Amniotic epithelial cell (primary cell): ENCODE results near the gene C15orf39.

Source experiments
- DNase-seq: peaks from one replicate; pipeline ENCODE4 v3.0.0-alpha.2; 2010; ENCODE audit warnings: low read depth

C15orf39 gene

GRCh38 chr15:75197062-75197630, 4.5 kb upstream of the C15orf39 start:
- no peak for DNase-seq

DNA sequence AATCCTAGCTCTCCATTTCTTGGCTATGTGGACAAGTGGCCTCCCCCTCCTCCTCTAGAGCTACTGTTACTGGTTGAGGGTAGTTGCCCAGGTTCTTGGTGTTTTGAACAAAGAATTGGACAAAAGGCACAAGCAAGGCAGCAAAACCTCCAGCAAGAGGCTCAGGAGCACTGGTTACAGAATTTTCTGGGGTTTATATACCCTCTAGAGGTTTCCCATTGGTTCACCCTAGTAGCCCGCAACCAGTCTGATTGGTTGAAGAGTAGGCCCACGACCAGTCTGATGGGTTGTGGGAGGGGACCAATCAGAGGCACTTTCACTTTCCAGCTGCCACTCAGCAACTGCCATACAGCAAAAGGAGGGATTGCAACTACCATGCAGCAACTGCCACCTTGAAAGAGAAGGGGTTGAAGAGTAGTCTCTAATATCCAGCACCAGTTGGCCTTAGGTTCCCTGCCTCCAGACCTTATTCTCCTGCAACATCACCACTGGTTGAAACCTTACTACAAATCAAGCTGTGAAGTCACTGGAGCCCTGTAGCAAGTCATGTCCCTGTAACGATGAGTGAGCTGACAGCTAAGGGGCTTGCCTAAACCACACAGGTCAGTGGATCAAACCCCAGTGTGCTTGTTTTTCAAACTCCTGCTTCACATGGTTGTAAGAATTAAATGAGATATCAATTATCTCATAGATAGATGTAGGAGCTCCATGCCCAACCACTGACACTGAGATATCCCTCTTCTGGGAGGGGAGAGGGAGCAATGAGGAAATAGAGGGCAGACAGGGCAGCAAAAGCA, 2.9 kb upstream of the C15orf39 start:
- peak; percentile 71 for DNase-seq

GRCh38 chr15:75199357-75199940, 2.2 kb upstream of the C15orf39 start:
- DNase-seq: no peak

- DNase-seq: no peak
These were observed 1.3 kb upstream of the C15orf39 start for GRCh38 chr15:75200391-75200764.

DNA sequence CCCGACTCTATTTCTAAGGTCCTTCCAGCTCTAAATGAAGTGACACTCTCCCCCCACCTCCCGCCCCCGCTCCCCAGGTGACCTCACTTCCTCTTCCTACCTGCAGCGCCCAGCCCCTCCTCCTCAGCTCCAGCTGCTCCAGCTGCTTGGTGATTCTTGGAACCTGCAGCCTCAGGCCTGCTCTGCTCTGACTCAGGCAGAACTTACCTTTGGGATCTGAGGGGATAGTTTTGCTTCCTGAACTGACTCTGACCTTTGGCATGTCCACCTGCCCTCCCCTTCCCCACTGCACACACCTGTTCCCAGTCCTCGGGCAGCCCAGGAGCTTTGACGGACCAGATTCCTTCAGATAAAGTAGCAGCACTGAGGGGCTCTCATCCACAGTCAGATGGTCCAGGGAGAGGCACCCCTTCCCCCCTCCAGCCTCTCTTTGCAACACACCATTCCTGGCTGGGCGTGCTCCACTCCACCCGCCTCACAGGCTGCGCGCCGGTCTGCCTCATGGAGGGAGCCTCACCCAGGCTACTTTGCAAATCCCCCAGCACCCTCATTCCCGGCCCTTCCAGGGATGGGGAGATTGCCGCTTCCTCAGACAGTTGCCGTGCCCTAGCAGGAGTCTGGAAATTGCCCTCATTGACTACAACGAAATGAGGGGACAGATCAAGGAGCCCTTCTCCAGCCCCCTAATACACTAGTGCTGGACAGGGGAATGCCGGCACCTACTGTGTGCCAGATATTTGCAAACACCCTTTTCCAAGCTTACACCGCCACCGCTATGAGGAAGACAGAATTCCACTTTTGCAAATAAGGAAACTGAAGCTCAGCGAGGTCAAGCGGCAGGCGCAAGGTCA, 692 bp upstream of the C15orf39 start:
- DNase-seq: peak; percentile 23

GRCh38 chr15:75202251-75203016, 752 bp downstream of the C15orf39 start:
- peak; percentile 49 for DNase-seq

GRCh38 chr15:75203017-75203907, 1.6 kb downstream of the C15orf39 start:
- peak; percentile 24 for DNase-seq

DNA sequence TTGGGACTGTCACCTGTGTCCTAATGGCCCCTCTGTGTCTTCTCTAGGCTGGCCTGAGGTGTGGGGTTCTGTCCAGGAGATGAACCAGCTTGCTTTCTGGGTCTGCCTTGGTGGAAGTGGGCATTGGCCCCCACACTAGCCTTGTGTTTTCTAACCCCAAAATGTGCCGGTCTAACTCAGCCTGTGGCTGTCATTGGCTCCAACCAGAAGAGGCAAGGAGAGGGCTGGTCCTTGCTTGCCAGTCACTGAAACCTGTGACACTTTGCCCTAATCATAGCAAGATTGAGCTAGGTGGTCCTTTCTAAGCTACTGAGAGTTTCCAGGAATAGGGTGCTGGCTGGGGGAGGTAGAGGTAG, 2.2 kb downstream of the C15orf39 start:
- DNase-seq: no peak

- DNase-seq: peak; percentile 80
These were observed 2.8 kb downstream of the C15orf39 start for GRCh38 chr15:75204340-75205063.

GRCh38 chr15:75205064-75205395, 3.3 kb downstream of the C15orf39 start:
- no peak for DNase-seq

DNA sequence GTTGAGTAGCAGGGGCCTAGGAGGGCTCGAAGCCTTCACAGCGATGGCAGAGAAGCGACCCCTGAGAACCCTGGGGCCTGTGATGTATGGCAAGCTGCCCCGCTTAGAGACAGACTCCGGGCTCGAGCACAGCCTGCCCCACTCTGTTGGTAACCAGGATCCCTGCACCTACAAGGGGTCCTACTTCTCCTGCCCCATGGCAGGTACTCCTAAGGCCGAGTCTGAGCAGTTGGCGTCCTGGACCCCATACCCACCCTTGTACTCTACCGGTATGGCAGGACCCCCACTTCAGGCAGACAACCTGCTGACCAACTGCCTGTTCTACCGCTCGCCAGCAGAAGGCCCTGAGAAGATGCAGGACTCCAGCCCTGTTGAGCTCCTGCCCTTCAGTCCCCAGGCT, 4.3 kb downstream of the C15orf39 start:
- no peak for DNase-seq

GRCh38 chr15:75206803-75207617, 5.3 kb downstream of the C15orf39 start:
- DNase-seq: no peak

- no peak for DNase-seq
These were observed 6.2 kb downstream of the C15orf39 start for GRCh38 chr15:75207618-75208500.

DNA sequence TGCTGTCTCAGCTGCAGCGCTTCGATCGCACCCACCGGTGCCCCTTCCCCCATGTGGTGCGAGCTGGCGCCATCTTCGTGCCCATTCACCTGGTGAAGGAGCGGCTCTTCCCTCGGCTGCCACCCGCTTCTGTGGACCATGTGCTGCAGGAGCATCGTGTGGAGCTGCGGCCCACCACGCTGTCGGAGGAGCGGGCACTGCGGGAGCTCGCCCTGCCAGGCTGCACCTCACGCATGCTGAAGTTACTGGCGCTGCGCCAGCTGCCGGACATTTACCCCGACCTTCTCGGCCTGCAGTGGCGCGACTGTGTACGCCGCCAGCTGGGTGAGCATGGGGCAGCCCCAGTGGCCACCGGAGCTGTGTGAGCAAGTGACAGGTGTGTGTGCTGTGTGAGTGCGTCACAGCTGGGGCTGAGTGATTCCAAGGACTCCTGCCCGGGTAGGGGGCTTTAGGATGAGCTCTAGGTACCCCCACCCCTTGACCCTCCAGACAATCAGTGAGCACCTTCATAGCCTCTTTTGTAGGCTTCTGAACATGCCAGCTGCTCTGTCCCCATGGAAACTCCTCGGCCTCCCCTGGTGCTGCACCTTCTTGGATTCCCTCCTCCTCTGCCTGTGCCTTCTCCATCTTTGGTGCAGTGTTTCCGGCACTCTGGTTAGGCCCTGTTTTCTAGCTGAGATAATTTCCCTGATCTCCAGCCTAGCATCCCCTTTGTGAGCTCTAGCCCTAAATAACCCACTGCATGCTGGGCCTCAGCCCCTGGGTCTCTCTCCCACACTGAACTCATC, 7.0 kb downstream of the C15orf39 start:
- no peak for DNase-seq

GRCh38 chr15:75209289-75209676, 7.6 kb downstream of the C15orf39 start:
- no peak for DNase-seq

DNA sequence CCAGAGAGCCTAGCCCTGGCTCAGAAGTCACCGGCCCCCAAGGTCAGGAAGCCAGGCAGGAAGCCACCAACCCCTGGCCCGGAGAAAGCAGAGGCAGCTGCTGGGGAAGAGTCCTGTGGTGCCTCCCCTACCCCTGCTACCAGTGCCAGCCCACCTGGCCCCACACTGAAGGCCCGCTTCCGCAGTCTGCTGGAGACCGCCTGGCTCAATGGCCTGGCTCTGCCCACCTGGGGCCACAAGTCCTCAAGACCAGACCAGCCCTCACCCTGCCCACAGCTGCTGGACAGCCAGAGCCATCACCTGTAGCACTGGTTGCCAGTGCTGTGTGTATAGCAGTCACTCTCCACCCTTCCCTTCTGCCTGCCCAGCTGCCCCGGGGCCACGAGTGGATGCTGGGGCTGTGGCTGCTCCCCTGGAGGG, 9.1 kb downstream of the C15orf39 start:
- no peak for DNase-seq

- peak; percentile 21 for DNase-seq
These were observed 9.9 kb downstream of the C15orf39 start for GRCh38 chr15:75211436-75212199.
